GM12891 (cell line): ENCODE results near the gene PCDH9.

Experiments
- DNase-seq: peaks from one replicate; pipeline ENCODE4 v3.0.0; 2011; ENCODE audit warnings: low spot score; ENCODE audit not compliant: insufficient read length
- FAIRE-seq: peaks from 2 replicates; lab custom pipeline; 2011; peaks lifted over from hg19 to GRCh38; lab: Jason Lieb, UNC
- PAX5 ChIP-seq: IDR thresholded peaks from 2 replicates; pipeline ENCODE4 v1.6.1; 2011; ENCODE audit warnings: low read length, moderate library complexity, mild to moderate bottlenecking; ENCODE audit not compliant: insufficient read depth, severe bottlenecking
- POLR2A ChIP-seq: IDR thresholded peaks from 2 replicates; pipeline ENCODE4 v1.6.1; 2011; ENCODE audit warnings: low read depth, low read length, control low read depth
- POLR2AphosphoS5 ChIP-seq: IDR thresholded peaks from 2 replicates; pipeline ENCODE4 v1.6.1; 2011; ENCODE audit warnings: low read depth, low read length, control low read depth
- POU2F2 ChIP-seq: IDR thresholded peaks from 2 replicates; pipeline ENCODE4 v1.6.1; 2011; ENCODE audit warnings: low read depth, mild to moderate bottlenecking, control low read depth, low read length, moderate library complexity
- SPI1 ChIP-seq: IDR thresholded peaks from 2 replicates; pipeline ENCODE4 v1.6.1; 2011; ENCODE audit warnings: low read depth, low read length, control low read depth
- TAF1 ChIP-seq: IDR thresholded peaks from 2 replicates; pipeline ENCODE4 v1.6.1; 2011; ENCODE audit warnings: low read depth, low read length, control low read depth

The PCDH9 gene

DNA sequence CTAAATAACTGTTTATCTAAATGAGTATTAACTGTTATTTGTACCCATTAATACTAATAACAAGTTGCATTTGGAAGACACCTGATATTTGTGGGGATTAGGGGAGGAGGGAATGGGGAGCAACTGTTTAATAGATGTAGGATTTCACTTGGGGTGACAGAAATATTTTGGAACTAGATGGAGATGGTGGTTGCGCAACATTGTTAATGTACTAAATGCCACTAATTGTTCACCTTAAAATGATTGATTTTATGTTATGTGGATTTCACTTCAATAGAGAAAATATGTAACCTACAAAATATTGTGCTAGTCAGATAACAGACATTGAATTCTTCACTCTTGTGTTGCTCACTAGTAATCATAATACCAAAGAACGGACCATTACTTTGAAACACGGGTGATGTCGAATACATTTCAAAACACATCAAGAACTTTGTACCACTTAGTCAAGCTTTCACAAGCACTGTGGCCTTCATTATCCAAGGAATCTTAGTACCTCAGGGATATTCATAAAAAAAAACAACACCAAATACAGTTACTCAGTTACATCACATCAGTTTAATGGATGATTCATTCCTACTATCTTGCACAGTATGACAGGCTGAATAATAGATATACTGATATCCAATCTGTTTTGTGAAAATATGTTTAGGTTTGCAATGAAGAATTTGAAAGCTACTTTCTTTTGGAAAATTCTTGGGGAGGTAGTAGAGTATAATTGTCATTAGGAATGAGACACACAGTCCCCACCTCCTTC lies 721.8 kb downstream of the PCDH9 start:
- FAIRE-seq (no peak), DNase-seq (no peak)

DNA sequence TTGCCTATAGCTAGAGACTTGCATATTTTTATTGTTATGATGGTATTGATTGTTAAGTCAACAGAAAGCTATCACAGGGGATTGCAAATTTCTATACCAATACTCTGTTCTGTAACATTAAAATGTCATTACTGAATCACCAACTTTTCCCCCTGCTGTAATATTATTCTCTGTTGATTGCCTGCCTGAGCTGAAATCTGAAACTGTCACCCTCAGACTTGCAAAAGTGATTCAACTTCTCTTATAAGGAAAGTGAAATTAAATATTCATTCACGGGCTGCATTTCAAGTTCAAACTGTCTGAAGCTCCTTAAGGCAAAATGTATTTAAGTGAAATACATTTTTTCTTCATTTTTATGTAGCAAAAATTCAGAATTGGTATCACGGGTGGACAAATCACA lies 723.2 kb downstream of the PCDH9 start:
- TF ChIP-seq POLR2AphosphoS5 (no peak), TAF1 (no peak), POU2F2 (no peak), PAX5 (no peak), SPI1 (no peak), POLR2A (no peak)
- FAIRE-seq (no peak), DNase-seq (no peak)

More for the DNA sequence above, 721.8 kb downstream of the PCDH9 start:
- TF ChIP-seq SPI1 (no peak), POLR2AphosphoS5 (no peak), POU2F2 (no peak), PAX5 (no peak), POLR2A (no peak), TAF1 (no peak)

DNA sequence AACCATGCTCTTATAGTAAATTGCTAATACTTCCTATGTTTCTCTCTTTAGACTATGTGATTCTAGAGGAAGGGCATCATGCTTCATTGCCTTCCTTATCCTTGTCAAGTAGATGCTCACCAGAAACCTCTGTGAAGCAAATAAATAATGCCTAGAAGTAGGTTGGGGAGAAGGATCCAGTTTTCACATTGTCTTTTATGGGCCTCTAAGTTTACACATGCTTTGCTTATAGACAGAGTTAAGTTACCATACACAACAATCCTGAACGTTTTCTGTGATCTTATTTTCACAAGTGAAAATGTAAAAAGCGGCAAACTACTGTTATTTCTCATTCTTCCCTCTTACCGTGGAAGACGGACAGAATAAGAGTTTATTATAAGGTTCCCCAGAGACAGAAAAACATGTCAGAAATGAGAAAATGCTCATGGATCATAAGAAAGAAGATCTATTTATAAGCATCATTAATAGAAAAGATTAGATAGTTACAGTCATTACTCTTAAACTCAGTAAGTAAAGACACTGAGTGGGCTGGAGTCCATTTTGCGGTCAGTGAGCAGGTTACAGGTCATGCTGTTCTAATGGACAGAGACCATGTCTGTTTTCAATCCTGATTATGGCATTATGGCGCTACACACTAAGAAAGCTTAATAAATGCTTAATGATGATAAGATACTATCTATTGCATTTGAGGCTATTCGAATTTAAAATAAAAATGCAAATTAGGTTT lies 723.9 kb downstream of the PCDH9 start:
- TF ChIP-seq PAX5 (no peak), POU2F2 (no peak), POLR2A (no peak), SPI1 (no peak), POLR2AphosphoS5 (no peak), TAF1 (no peak)
- DNase-seq (no peak), FAIRE-seq (no peak)

DNA sequence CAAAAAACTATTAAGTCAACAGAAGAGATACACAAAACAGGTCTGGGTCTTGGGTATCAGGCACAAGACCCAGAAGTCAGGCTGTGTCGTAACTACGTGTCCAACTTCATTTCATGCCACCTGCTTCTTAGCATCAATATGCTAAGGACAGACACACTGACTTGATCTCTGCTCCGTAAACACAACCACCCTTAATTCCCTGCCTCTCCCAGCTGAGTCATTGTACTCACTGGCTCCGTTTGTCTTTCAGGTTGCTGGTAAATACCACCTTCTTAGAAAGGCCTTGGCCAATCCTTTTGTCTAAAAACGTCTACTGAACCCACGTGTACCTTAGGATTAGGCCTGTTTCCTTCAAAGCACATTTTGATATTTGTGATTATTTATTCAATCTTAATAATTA lies 726.2 kb downstream of the PCDH9 start:
- TF ChIP-seq PAX5 (no peak), POLR2A (no peak), SPI1 (no peak), POLR2AphosphoS5 (no peak), POU2F2 (no peak), TAF1 (no peak)
- DNase-seq = no peak
- no peak for FAIRE-seq

DNA sequence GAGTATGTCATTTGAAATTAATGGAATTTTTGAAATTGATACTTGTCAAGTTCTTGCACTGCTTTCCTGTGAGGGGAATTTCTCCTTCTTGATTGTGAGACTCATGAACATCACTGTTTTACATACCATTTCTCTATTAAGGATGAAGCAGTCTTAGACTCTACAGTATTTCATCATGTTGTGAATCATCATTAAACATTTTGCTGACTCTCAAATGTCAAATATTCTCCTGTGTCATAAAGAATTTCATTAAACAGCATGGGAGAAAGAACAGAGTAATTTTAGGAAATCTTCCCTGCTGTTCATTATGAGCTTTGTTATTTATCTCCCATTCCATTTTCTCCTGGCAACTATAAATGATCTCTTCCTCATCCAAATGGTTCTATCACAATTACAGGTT lies 729.0 kb downstream of the PCDH9 start:
- DNase-seq (no peak), FAIRE-seq (no peak)
- TF ChIP-seq POLR2A (no peak), SPI1 (no peak), TAF1 (no peak), POU2F2 (no peak), PAX5 (no peak), POLR2AphosphoS5 (no peak)

DNA sequence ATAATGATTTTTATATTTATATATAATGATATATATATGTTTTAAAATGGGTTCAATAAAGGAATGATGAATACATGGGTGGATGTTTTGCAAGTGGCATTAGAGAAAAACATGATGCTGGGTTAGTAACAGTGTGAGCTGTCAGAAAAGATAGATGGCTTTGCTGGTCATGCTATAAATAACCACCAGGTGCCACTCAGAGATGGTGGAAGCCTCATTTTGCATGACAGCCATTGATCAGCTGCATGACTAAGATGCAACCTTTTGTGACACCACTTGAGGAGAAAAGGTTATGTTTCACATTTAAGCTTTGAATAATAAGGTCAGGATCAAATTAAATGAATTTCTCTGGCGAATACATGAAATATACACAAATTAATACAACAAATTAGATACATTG lies 737.7 kb downstream of the PCDH9 start:
- TF ChIP-seq POU2F2 = no peak
- no peak for TF ChIP-seq SPI1
- no peak for TF ChIP-seq TAF1
- no peak for TF ChIP-seq POLR2A
- TF ChIP-seq POLR2AphosphoS5 = no peak
- TF ChIP-seq PAX5 = no peak
- DNase-seq = no peak
- FAIRE-seq = no peak

DNA sequence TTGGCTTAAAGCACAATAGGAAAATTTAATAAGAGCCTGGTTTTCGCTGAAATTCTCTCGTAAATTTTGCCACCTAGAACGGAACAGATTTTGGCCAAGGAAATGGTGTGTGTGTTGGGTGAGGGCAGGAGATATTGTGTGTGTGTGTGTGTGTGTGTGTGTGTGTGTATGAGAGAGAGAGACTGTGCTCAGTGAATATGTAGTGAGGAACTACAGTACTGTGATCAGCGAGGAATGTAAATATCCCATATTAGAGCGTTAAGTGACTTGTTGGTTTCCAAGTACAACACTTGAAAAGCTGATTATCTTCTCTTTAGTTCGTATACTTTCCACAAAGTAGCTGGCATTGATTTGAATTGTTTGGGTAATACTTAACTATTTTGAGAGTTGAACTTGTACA lies 738.9 kb downstream of the PCDH9 start:
- TF ChIP-seq POU2F2 (no peak), POLR2AphosphoS5 (no peak)
- FAIRE-seq (no peak), DNase-seq (no peak)

DNA sequence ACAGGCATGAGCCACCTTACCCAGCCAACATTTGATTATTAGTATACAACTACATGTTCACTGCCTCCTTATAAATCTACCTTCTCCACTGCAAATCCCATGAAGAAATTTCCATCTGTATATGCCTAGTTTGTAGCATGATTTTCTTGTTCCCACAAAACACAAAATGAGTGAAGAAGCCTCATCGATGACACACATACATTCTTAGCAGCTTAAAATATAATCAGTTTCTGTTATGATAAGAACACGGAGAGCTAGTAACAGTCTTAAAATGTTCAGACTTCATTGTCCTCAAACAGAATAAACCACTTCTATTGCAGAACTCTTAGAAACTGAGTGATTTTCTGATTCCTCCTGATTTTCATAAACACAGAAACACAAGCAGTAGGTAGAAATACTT lies 740.5 kb downstream of the PCDH9 start:
- no peak for DNase-seq
- no peak for FAIRE-seq
- TF ChIP-seq POU2F2 (no peak), POLR2A (no peak), TAF1 (no peak), PAX5 (no peak), SPI1 (no peak)

DNA sequence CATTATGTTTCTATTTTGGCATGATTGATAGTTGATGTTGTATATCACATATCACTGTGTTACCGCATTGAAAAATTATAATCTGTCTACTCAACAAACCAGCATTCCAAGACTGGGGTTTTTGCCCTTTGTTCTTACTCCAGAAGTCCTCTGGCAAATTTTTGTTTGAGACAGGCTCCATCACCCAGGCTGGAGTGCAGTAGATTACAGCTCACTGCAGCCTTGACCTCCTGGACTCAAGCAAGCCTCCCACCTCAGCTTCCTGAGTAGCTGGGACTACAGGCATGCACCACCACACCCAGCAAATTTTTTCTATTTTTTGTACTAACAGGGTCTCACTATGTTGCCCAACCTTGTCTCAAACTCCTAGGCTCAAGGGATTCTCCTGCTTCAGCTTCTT lies 741.0 kb downstream of the PCDH9 start:
- no peak for FAIRE-seq
- DNase-seq = no peak
- TF ChIP-seq PAX5 (no peak), TAF1 (no peak), SPI1 (no peak), POU2F2 (no peak), POLR2A (no peak), POLR2AphosphoS5 (no peak)
